Kidney epithelial cell (primary cell): ENCODE measurements around the gene ALDH3B1. TPM values are rescaled to one million over a fixed set of nuclear protein-coding genes. Genes with fewer than 3 reads are reported as not detected.

Source experiments
- DNase-seq: peaks from one replicate; pipeline ENCODE4 v3.0.0-alpha.2; 2010; ENCODE audit warnings: low read depth
- H3K27me3 ChIP-seq: 2 replicates; pipeline ENCODE4 v1.6.0; 2011; ENCODE audit warnings: low read length; ENCODE audit not compliant: control insufficient read depth, insufficient read depth
- H3K36me3 ChIP-seq: 2 replicates; pipeline ENCODE4 v1.5.1; 2011; ENCODE audit warnings: low read length; ENCODE audit not compliant: control insufficient read depth, insufficient read depth
- H3K4me3 ChIP-seq: 2 replicates; pipeline ENCODE4 v1.5.1; 2011; ENCODE audit warnings: low read depth, mild to moderate bottlenecking, control low read depth, low read length
- CTCF ChIP-seq: IDR thresholded peaks from 2 replicates; pipeline ENCODE4 v1.5.1; 2011; ENCODE audit warnings: mild to moderate bottlenecking, moderate library complexity, low read length, control low read depth, inconsistent platforms; ENCODE audit not compliant: insufficient read depth, poor library complexity, severe bottlenecking
- total RNA-seq: library from RNA; depleted of rRNA; stranded (reverse); fragments of >200 nt; gene quantifications from 2 replicates; pipeline ENCODE4 v1.2.3, GENCODE V29; 2015

ALDH3B1 gene
- total RNA-seq, 1 donor from 2014 or later, result 2.6 TPM

- H3K36me3 ChIP-seq, result no peaks in the 10 kb centered on the region
- no peak for DNase-seq
- no peak for TF ChIP-seq CTCF
- no peaks in the 10 kb centered on the region for H3K27me3 ChIP-seq
- H3K4me3 ChIP-seq, result no peak overlapping the region
Observed at GRCh38 chr11:68007498-68008380, 2.4 kb upstream of the ALDH3B1 start.

- H3K36me3 ChIP-seq, result no peaks in the 10 kb centered on the region
- no peak for DNase-seq
- no peak overlapping the region for H3K4me3 ChIP-seq
- no peak for TF ChIP-seq CTCF
- no peaks in the 10 kb centered on the region for H3K27me3 ChIP-seq
Observed at GRCh38 chr11:68008381-68009337, 1.5 kb upstream of the ALDH3B1 start.

GRCh38 chr11:68009391-68010089 is 587 bp upstream of the ALDH3B1 start:
- no peak for DNase-seq
- Histone ChIP-seq H3K4me3 (no peak overlapping the region), H3K36me3 (no peaks in the 10 kb centered on the region), H3K27me3 (no peaks in the 10 kb centered on the region)
- peak; percentile 40 for TF ChIP-seq CTCF

GRCh38 chr11:68011051-68011943 is 1.2 kb downstream of the ALDH3B1 start:
- Histone ChIP-seq H3K27me3 (no peaks in the 10 kb centered on the region), H3K4me3 (no peak overlapping the region), H3K36me3 (no peaks in the 10 kb centered on the region)
- TF ChIP-seq CTCF, result no peak
- DNase-seq, result no peak

- no peak overlapping the region for H3K4me3 ChIP-seq
- TF ChIP-seq CTCF, result no peak
- no peak for DNase-seq
- H3K27me3 ChIP-seq, result no peaks in the 10 kb centered on the region
- no peaks in the 10 kb centered on the region for H3K36me3 ChIP-seq
Observed at GRCh38 chr11:68012044-68012842, 2.1 kb downstream of the ALDH3B1 start.
